Colonic mucosa (tissue), 4 donors: ENCODE measurements around the gene WDR41. TPM values are rescaled to one million over a fixed set of nuclear protein-coding genes. Genes with fewer than 3 reads are reported as not detected.

ENCODE experiments used
- DNase-seq: peaks from one replicate; pipeline ENCODE4 v3.0.0-alpha.2; 2020
- H3K27ac ChIP-seq: fragments of 200-600 bp; one replicate; pipeline ENCODE4 v1.8.0; 2021
- H3K27me3 ChIP-seq: fragments of 200-600 bp; one replicate; pipeline ENCODE4 v1.8.0; 2021
- H3K36me3 ChIP-seq: fragments of 200-600 bp; one replicate; pipeline ENCODE4 v1.8.0; 2021
- H3K4me1 ChIP-seq: fragments of 200-600 bp; one replicate; pipeline ENCODE4 v1.8.0; 2021; ENCODE audit warnings: mild to moderate bottlenecking
- H3K4me3 ChIP-seq: fragments of 200-600 bp; one replicate; pipeline ENCODE4 v1.8.0; 2021
- H3K9ac ChIP-seq, 2 donors: one replicate each; pipeline ENCODE4 v1.7.0; 2013; ENCODE audit warnings: control low read depth in 2 of 2, low read depth in 2 of 2, low read length in 2 of 2
- H3K9me3 ChIP-seq: fragments of 200-600 bp; one replicate; pipeline ENCODE4 v1.8.0; 2021
- intact Hi-C: fragments of 100-400 bp; cut with DNase I; formaldehyde crosslinking; loops from one replicate; pipeline ENCODE4 v1.14.1; 2022
- total RNA-seq, 2 donors: library from RNA; stranded (reverse); fragmentation: NEBNext Ultra II Directional in 1 of 2; extraction: Animal tissue kit (Norgen Biotek cat#: 25700) in 1 of 2; gene quantifications; one replicate each; pipeline ENCODE4 v1.2.1, GENCODE V29; 2021
- TF ChIP-seq, protein P1 (sequence below): fragments of 200-600 bp; IDR thresholded peaks from one replicate; pipeline ENCODE4 v1.8.0; 2022; ENCODE audit warnings: antibody characterized with exemption, mild to moderate bottlenecking
- donor health status: healthy.
- donor health status: DM: no; HTN: no; CAD: no.
- donor health status: DM: no; HTN: no; CAD: no.

The WDR41 gene
- total RNA-seq, 2 donors from 2014 or later, result 23.4 to 24.1 TPM

GRCh38 chr5:77396017-77396416 is 96.1 kb downstream of the WDR41 start:
- Histone ChIP-seq H3K9ac (no peak overlapping the region), H3K4me1 (no peaks in the 10 kb centered on the region), H3K27ac (no peak overlapping the region), H3K36me3 (no peaks in the 10 kb centered on the region), H3K9me3 (no peaks in the 10 kb centered on the region), H3K27me3 (no peaks in the 10 kb centered on the region), H3K4me3 (no peak overlapping the region)
- TF ChIP-seq, protein P1, sequence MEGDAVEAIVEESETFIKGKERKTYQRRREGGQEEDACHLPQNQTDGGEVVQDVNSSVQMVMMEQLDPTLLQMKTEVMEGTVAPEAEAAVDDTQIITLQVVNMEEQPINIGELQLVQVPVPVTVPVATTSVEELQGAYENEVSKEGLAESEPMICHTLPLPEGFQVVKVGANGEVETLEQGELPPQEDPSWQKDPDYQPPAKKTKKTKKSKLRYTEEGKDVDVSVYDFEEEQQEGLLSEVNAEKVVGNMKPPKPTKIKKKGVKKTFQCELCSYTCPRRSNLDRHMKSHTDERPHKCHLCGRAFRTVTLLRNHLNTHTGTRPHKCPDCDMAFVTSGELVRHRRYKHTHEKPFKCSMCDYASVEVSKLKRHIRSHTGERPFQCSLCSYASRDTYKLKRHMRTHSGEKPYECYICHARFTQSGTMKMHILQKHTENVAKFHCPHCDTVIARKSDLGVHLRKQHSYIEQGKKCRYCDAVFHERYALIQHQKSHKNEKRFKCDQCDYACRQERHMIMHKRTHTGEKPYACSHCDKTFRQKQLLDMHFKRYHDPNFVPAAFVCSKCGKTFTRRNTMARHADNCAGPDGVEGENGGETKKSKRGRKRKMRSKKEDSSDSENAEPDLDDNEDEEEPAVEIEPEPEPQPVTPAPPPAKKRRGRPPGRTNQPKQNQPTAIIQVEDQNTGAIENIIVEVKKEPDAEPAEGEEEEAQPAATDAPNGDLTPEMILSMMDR, result no peak
- intact Hi-C loops, result no loop called here
- no peak for DNase-seq

- DNase-seq, result no peak
- no peaks in the 10 kb centered on the region for H3K4me1 ChIP-seq
- H3K9me3 ChIP-seq, result no peaks in the 10 kb centered on the region
- intact Hi-C loops, result no loop called here
- no peak overlapping the region for H3K4me3 ChIP-seq
- TF ChIP-seq, protein P1, result no peak
- no peak overlapping the region for H3K27ac ChIP-seq
- no peaks in the 10 kb centered on the region for H3K36me3 ChIP-seq
- H3K27me3 ChIP-seq, result no peaks in the 10 kb centered on the region
- no peak overlapping the region for H3K9ac ChIP-seq
Observed at GRCh38 chr5:77394064-77394715, 97.9 kb downstream of the WDR41 start.

- no peak overlapping the region for H3K9ac ChIP-seq
- H3K27ac ChIP-seq, result no peak overlapping the region
- H3K36me3 ChIP-seq, result no peaks in the 10 kb centered on the region
- TF ChIP-seq, protein P1, result no peak
- no peak overlapping the region for H3K4me3 ChIP-seq
- H3K27me3 ChIP-seq, result no peaks in the 10 kb centered on the region
- no peaks in the 10 kb centered on the region for H3K9me3 ChIP-seq
- intact Hi-C loops, result no loop called here
- H3K4me1 ChIP-seq, result no peaks in the 10 kb centered on the region
- no peak for DNase-seq
Observed at GRCh38 chr5:77391240-77391765, 100.8 kb downstream of the WDR41 start.

GRCh38 chr5:77390795-77391194 is 101.3 kb downstream of the WDR41 start:
- H3K36me3 ChIP-seq, result no peaks in the 10 kb centered on the region
- intact Hi-C loops, result no loop called here
- H3K4me1 ChIP-seq, result no peaks in the 10 kb centered on the region
- H3K4me3 ChIP-seq, result no peak overlapping the region
- H3K27ac ChIP-seq, result no peak overlapping the region
- no peaks in the 10 kb centered on the region for H3K9me3 ChIP-seq
- no peaks in the 10 kb centered on the region for H3K27me3 ChIP-seq
- no peak overlapping the region for H3K9ac ChIP-seq
- TF ChIP-seq, protein P1, result no peak
- DNase-seq, result no peak

DNA sequence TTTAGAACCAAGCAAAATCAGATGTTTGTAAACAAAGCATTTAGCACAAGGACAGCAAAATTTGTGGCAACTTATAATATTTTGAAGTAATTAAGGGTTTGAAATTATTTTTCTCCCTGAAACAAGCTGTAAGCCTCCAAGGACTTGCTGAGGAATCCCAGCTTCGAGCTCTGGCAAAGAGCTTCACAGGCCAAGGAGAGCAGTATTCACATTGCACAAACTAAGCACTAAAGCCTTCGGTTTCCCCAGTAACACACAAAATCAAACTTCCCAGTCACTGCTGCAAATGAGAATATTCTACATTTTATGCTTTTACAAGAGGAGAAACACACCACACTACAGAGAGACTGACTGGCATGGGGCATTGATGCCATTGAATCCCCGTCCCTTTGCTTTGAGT is 101.9 kb downstream of the WDR41 start:
- H3K27ac ChIP-seq, result no peak overlapping the region
- no peaks in the 10 kb centered on the region for H3K27me3 ChIP-seq
- no peaks in the 10 kb centered on the region for H3K4me1 ChIP-seq
- H3K36me3 ChIP-seq, result no peaks in the 10 kb centered on the region
- intact Hi-C loops, result no loop called here
- no peak overlapping the region for H3K4me3 ChIP-seq
- H3K9me3 ChIP-seq, result no peaks in the 10 kb centered on the region
- no peak for DNase-seq
- TF ChIP-seq, protein P1, result no peak
- no peak overlapping the region for H3K9ac ChIP-seq
